Activated gamma-delta T cell treated with anti-CD3 and anti-CD28 coated beads, Interleukin-2, amount 50 U/mL, for 16 hours (primary cell): ENCODE data around the gene ROCK2.
A peak's percentile ranks its signal among the peaks of the same experiment; 100 is the strongest.
"Not testable (repeated sequence)": the region's sequence is repeated elsewhere in the genome, so short reads cannot be mapped to it uniquely, and the experiment has no call there.

Experiments used
- DNase-seq: peaks from one replicate; pipeline ENCODE4 v3.0.0-alpha.2; 2020; ENCODE audit warnings: low read depth

Gene ROCK2

DNA sequence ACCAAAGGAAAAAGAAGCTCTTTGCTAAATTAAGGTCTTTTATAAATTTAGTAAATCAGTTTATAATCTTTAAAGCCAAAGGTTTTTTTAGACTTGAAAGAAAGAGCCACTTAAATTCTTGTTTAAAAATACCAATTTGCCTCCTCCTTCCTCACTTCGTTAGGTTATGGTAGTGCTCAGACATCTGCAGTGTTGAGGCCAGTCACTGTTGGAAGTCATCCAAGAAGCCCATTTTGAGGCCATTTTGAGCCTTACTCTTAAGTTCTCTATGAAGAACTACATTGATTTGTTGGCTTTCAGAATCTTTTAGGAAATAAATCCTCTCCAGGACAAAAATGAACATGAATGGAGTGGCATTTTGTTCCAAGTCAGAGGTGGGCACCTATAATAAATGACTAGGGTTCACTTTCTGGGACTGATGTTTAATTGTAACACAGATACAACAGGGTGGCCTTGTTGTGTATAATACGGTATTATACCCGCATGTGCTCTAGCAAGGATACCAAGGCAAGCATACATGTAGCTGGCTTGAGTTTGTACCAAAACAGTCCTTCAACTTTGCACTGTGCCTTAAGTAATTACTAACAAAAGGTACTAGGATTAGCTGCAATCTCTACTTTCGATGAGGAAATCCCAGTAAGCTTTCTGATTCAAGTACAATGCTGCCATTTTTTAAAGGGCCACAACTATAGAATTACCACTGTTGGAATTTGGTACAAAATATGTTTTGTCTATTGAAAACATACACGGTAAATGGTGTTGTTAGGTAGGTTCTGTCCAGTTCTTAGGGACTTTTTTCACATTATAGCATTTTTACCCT is 166.4 kb downstream of the ROCK2 start:
- no peak for DNase-seq

DNA sequence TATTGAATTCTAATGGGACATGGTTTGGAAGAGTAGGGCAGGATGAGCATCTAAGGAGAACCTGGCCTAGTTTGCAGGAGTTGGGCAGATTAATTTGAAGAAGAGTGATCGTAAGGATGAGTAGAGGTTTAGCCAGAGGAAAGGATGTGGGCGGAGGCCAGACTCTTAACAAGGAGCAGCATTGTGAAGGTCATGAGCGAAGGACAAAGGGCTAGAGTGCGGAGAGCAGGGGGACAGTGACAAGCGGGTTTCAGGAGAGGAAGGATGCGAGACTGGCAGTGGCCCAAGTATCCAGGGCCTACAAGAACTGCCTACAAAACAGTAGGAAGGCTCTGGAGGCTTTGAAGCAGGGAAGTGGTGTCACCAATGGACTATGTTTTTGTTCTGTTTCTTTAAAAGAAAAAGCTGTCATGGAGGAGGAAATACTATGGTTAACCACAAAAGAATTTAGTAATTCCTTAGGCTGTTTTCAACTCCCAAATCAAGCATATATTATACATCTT is 169.1 kb downstream of the ROCK2 start:
- DNase-seq: no peak

DNA sequence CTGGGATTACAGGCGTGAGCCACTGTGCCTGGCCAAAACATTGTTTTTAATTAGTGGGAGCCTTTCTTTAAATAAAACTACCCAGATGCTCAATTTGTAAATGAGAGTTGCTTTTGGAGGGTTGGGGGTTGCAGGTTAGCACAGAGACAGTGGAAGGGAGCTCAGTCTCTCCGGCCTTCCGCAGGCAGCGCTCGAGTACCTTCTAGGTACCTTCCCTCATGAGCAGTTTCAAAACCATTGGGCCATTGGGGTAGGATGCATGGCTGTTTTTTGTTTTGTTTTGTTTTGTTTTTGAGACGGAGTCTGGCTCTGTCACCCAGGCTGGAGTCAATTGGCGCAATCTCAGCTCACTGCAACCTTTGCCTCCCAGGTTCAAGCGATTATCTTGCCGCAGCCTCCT is 170.2 kb downstream of the ROCK2 start:
- no peak for DNase-seq

- no peak for DNase-seq
These were observed 175.1 kb downstream of the ROCK2 start for GRCh38 chr2:11169333-11169732.

DNA sequence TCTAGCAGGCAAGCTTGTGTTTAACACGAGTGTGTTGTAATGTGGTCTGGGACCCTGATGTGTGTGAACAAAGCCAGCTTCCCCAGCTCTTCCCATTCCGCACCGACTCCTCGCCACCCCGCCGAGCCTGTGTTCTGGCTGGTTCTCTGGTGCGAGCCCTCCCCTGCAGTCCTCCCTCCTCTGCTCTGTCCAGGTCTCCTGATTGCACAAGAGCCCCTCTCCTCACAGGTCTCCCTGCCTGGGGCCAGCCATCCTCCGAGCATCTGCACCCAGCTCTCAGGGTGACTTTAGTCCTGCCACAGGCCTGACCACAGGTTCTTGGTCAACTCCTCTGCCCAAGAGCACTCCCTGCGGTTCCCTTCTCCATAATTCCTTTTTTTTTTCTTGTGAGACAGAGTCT is 175.9 kb downstream of the ROCK2 start:
- DNase-seq: no peak

GRCh38 chr2:11166476-11166875 is 178.0 kb downstream of the ROCK2 start:
- no peak for DNase-seq

DNA sequence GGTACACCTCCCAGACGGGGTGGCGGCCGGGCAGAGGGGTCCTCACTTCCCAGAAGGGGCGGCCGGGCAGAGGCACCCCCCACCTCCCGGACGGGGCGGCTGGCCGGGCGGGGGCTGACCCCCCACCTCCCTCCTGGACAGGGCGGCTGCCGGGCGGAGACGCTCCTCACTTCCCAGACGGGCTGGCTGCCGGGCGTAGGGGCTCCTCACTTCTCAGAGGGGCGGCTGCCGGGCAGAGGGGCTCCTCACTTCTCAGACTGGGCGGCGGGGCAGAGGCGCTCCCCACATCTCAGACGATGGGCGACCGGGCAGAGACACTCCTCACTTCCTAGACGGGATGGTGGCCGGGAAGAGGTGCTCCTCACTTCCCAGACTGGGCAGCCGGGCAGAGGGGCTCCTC is 179.4 kb downstream of the ROCK2 start:
- DNase-seq: not testable (repeated sequence)

DNA sequence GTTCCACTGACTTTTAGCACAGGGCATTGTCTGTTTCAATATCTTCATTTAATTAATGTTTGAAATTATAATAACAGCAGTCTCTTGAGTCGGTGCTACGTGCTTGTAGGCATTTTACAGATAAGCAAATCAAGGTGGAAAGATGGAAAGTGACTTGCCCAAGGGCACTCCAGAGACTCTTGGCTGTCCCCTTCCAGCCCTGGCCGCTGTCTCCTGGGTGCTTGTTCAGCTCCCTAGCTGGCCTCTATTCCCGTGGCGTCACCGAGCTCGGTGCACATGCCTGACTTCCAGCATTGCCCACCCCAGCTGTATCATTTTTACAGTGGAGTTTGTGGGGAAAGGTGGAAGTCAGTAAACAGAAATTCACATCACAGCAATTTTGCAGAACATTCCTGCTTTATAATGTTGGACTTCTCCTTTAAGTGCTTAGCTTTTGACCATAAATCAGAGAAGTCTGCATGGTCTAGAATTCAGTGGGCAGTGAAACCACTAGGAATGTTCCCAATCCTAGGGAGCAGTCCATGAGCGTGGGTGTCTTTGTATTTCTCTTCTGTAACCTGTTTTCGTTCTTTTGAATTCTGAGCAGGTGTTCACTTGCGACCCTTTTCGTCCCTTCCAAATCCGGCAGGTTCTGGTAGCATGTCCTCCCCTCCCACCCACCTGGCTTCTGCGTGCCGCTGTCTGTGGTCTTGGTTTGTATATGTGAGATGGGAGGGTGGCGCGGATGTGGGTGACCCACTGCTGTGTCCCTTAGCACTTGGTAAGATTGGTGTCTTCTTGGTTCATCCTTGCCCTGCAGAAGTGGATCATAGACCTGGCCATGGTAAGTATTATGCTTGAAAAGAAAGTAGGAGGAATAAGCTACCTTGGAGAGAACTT is 180.8 kb downstream of the ROCK2 start:
- DNase-seq: no peak

DNA sequence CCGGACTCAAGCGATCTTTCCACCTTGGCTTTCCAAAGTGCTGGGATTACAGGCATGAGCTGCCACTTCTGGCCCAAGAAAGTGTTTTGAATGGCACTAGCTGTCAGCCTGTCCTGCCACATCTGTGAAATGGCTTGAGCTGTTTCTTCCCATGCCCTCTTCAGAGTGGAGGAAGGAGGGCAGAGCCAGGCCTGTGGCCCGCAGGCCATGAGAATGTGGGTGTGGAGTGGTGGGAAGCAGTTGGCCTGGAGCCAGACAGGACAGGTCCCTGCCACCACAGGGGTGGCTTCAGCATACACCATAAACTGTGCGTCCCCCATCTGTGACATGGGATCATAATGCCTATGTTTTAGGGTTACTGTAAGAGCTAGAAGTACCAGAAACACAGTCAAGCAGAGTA is 182.7 kb downstream of the ROCK2 start:
- no peak for DNase-seq

- DNase-seq: no peak
These were observed 183.5 kb downstream of the ROCK2 start for GRCh38 chr2:11160731-11161455.

DNA sequence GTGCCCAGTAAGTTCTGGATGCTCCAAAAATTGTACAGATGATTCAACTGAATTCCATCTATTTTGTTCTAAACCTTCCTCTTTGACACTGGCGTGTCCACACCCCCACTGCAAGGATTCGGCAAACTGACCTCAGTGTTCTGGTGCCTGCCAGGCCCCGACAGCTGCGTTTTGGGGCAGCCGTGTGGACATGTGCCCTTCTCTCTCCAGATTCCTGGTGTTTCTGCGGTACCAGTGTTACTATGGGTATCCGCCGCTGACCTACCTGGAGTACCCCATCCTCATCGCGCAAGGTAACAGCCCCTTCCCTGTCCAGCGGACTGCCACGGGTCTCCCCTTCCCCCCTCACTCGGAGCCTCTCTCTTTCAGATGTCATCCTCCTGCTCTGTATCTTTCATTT is 184.2 kb downstream of the ROCK2 start:
- no peak for DNase-seq

GRCh38 chr2:11159574-11160170 is 184.8 kb downstream of the ROCK2 start:
- no peak for DNase-seq

GRCh38 chr2:11158916-11159573 is 185.4 kb downstream of the ROCK2 start:
- DNase-seq: no peak

DNA sequence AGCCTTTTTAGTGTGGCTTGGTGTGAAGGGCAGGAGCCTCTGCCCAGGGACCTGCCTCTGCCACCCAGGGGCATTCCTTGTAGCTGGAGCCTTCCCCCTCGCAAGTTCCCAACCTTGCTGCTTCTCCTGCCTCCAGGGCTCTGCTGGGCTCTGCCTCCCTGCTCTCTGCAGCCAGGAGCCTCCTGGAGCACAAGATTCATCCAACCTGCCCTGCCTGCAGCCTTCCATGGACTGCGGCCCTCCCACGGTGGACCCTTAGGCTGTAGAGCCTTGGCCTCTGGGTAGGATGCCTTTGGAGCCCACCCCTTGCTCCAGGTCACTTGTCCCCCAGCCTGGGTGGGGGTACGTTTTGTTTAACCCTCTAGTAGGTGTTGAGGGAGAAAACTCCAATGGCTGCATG is 186.7 kb downstream of the ROCK2 start:
- DNase-seq: no peak

- no peak for DNase-seq
These were observed 187.1 kb downstream of the ROCK2 start for GRCh38 chr2:11157296-11157695.

DNA sequence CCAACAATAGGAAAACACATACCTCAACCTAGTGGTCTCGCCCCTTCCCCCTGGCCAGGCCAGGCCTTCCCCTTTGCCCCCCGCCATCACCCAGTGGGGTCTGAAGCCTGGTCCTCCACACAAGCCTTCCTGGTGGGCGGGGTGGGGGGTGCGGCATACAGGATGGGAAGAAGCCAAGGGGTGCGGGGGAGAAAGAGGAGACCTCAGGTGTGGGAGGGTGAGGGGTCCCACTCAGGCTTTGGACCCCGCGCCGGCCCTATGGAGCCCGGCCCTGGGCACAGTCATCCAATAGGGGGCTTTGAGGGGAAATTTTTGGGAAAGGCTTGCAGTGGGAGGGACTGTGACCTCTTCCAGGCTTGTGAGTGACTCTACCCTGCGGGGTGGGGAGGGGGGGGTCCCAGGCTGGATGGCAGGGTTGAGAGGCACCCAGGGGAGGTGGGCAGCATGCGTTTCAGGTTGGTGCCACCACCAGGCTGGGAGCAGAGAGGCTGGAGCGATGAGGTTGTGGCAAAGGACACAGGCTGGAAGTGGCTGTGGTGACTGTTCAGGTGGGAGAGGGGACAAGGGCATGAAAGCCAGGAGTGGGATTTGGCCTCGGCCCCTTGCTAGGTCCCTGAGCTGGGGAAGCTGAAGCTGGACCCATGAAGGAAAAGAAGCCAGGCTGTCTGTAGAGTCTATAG is 187.9 kb downstream of the ROCK2 start:
- DNase-seq: no peak

DNA sequence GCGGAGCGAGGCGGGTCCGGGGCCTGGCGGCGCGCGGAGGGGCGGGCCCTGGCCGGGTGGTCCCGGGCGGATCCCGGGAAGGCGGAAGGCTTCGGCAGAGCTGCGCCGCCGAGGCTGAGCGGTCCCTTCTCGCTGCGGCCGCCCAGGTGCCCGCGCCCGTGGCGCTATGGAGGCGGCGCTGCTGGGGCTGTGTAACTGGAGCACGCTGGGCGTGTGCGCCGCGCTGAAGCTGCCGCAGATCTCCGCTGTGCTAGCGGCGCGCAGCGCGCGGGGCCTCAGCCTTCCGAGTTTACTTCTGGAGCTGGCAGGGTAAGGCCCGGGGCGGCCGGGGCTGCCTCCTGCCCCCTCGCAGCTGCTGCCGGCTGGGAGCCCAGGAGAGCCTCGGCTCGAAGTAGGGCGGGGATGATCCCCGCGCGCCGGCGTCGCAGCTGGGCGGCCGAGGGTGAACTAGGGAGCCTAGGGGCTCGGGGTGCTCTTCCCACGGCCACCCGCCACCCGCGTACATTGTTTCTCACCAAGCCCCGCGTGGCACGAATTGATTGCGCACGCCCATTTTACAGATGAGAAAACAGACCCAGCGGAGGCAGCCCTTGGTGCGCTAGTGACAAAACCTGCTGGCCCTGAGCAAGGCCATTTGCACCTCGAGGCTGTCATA is 188.9 kb downstream of the ROCK2 start, which contains the start of gene SLC66A3:
SLC66A3 (plus strand) TSS at position 87 of the 655 bp plus-strand sequence; CDS start at position 167, 80 bp downstream.
- no peak for DNase-seq

DNA sequence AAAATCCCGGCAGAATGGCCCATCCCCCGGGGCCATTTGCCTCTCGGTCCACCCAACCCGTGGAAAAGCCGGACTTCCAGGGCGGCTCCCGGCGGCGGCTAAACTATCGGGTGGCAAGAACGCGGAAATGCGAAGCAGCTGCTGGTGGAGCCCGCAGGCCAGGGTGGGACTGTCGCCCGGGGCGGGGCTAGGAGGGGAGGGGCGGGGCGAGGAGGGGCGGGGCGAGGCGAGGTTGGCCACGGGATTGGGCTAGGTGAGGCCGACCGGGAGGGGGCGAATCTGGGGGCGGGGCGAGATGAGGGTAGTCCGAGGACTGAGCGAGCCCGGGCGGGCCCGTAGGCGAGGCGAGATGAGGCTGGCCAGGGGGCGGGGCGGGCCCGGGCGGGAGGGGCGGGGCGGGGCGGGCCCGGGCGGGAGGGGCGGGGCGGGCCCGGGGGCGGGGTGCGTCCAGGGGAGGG is 189.5 kb downstream of the ROCK2 start:
- peak; percentile 99 for DNase-seq

- DNase-seq: no peak
These were observed 190.2 kb downstream of the ROCK2 start for GRCh38 chr2:11154016-11154922.
